ENCODE results near the gene PPP4R3A. TPM values are rescaled to one million over a fixed set of nuclear protein-coding genes. Genes with fewer than 3 reads are reported as not detected.
A peak's percentile ranks its signal among the peaks of the same experiment; 100 is the strongest.

The PPP4R3A gene
- total RNA-seq, 3 donors from 2014 or later (not counting 1 experiment from before 2014, with no cell fraction given) = 168 to 216 (median 180) TPM

- Mint-ChIP-seq H3K36me3 (no peaks in the 10 kb centered on the region), H3K4me1 (peaks cover 53 to 57% of the 10 kb centered on the region in 2 donors), H3K9me3 (no peaks in the 10 kb centered on the region), H3K27me3 (ENCODE audit: low read depth in 2 of 2) (no peaks in the 10 kb centered on the region), H3K27ac (peak overlapping the region; percentile 96 to 99), H3K4me3 (peak overlapping the region; percentile 98)
- H3K4me3 ChIP-seq (ENCODE audit: low read length) = peak overlapping the region; percentile 67
- peak overlapping the region; percentile 83 for H3K27ac ChIP-seq (ENCODE audit: low read length)
- H3K27me3 ChIP-seq (ENCODE audit: control insufficient read depth, insufficient read depth, low read length) = no peaks in the 10 kb centered on the region
- 0% methylated on average over 19 of the region's 19 CpGs for WGBS (ENCODE audit: insufficient coverage)
- no peak for ATAC-seq
- no peak for DNase-seq
- no peaks in the 10 kb centered on the region for H3K9me3 ChIP-seq (ENCODE audit: control insufficient read depth, insufficient read depth, low read length)
- H3K4me1 ChIP-seq (ENCODE audit: control insufficient read depth, insufficient read depth, low read length) = peaks cover 53% of the 10 kb centered on the region
- intact Hi-C loops (cut with micrococcal nuclease) = loop anchor here (1.0 to 5.0 kb wide), 5 partner anchors 14 to 354 kb away; partner anchors contain the start of gene RPS6KA5
- peaks cover 22% of the 10 kb centered on the region for H3K36me3 ChIP-seq (ENCODE audit: control insufficient read depth, insufficient read depth, low read length)
- no peak for TF ChIP-seq CTCF (IDR thresholded peaks at IDR 0.05)
These were observed 93.4 kb downstream of the PPP4R3A start for GRCh38 chr14:91416744-91417119.

- H3K27me3 ChIP-seq (ENCODE audit: control insufficient read depth, insufficient read depth, low read length) = no peaks in the 10 kb centered on the region
- WGBS (ENCODE audit: insufficient coverage) = under 1% methylated on average over 18 of the region's 18 CpGs
- intact Hi-C loops (cut with micrococcal nuclease) = loop anchor here (1.0 to 5.0 kb wide), 5 partner anchors 13 to 354 kb away; partner anchors contain the start of gene RPS6KA5
- peak overlapping the region; percentile 98 for H3K4me3 Mint-ChIP-seq
- H3K36me3 ChIP-seq (ENCODE audit: control insufficient read depth, insufficient read depth, low read length) = peaks cover 22% of the 10 kb centered on the region
- H3K4me1 ChIP-seq (ENCODE audit: control insufficient read depth, insufficient read depth, low read length) = peaks cover 60% of the 10 kb centered on the region
- peak overlapping the region; percentile 96 to 99 for H3K27ac Mint-ChIP-seq
- peak overlapping the region; percentile 83 for H3K27ac ChIP-seq (ENCODE audit: low read length)
- H3K36me3 Mint-ChIP-seq = no peaks in the 10 kb centered on the region
- peak; percentile 59 to 91 for DNase-seq
- TF ChIP-seq CTCF (IDR thresholded peaks at IDR 0.05) = no peak
- H3K9me3 Mint-ChIP-seq = no peaks in the 10 kb centered on the region
- H3K27me3 Mint-ChIP-seq (ENCODE audit: low read depth in 2 of 2) = no peaks in the 10 kb centered on the region
- peak overlapping the region; percentile 67 for H3K4me3 ChIP-seq (ENCODE audit: low read length)
- peaks cover 60 to 63% of the 10 kb centered on the region in 2 donors for H3K4me1 Mint-ChIP-seq
- no peaks in the 10 kb centered on the region for H3K9me3 ChIP-seq (ENCODE audit: control insufficient read depth, insufficient read depth, low read length)
- peak; percentile 56 to 69 (median 66) for ATAC-seq
These were observed 94.0 kb downstream of the PPP4R3A start for GRCh38 chr14:91415794-91416743.

- Histone ChIP-seq H3K9me3 (ENCODE audit: control insufficient read depth, insufficient read depth, low read length) (no peaks in the 10 kb centered on the region), H3K4me1 (ENCODE audit: control insufficient read depth, insufficient read depth, low read length) (peaks cover 73% of the 10 kb centered on the region), H3K27ac (ENCODE audit: low read length) (peak overlapping the region; percentile 83), H3K27me3 (ENCODE audit: control insufficient read depth, insufficient read depth, low read length) (no peaks in the 10 kb centered on the region), H3K4me3 (ENCODE audit: low read length) (peak overlapping the region; percentile 67), H3K36me3 (ENCODE audit: control insufficient read depth, insufficient read depth, low read length) (peaks cover 26% of the 10 kb centered on the region)
- Mint-ChIP-seq H3K27ac (peak overlapping the region; percentile 96 to 99), H3K4me1 (peaks cover 75 to 79% of the 10 kb centered on the region in 2 donors), H3K36me3 (no peaks in the 10 kb centered on the region), H3K27me3 (ENCODE audit: low read depth in 2 of 2) (no peaks in the 10 kb centered on the region), H3K9me3 (no peaks in the 10 kb centered on the region), H3K4me3 (peak overlapping the region; percentile 98)
- 49% methylated on average over 3 of the region's 3 CpGs for WGBS (ENCODE audit: insufficient coverage)
- DNase-seq = peak in 1 of 2 donors; percentile 10
- intact Hi-C loops (cut with micrococcal nuclease) = no loop called here
- no peak for ATAC-seq
- no peak for TF ChIP-seq CTCF (IDR thresholded peaks at IDR 0.05)
These were observed 95.7 kb downstream of the PPP4R3A start for GRCh38 chr14:91414475-91414833.

Measured in natural killer cell (primary cell).